PC-9 (cell line): ENCODE results near the gene NBPF4.

Source experiments
- CTCF ChIP-seq: fragments of 200-600 bp; sonication (generic); conservative IDR thresholded peaks from 2 replicates; pipeline ENCODE4 v1.6.1; 2017; ENCODE audit warnings: mixed run types, antibody characterized with exemption, mild to moderate bottlenecking, moderate library complexity
- EZH2 ChIP-seq: fragments of 200-600 bp; sonication (generic); IDR thresholded peaks from 2 replicates; pipeline ENCODE4 v1.8.0; 2017; ENCODE audit warnings: antibody characterized with exemption, low read depth

DNA sequence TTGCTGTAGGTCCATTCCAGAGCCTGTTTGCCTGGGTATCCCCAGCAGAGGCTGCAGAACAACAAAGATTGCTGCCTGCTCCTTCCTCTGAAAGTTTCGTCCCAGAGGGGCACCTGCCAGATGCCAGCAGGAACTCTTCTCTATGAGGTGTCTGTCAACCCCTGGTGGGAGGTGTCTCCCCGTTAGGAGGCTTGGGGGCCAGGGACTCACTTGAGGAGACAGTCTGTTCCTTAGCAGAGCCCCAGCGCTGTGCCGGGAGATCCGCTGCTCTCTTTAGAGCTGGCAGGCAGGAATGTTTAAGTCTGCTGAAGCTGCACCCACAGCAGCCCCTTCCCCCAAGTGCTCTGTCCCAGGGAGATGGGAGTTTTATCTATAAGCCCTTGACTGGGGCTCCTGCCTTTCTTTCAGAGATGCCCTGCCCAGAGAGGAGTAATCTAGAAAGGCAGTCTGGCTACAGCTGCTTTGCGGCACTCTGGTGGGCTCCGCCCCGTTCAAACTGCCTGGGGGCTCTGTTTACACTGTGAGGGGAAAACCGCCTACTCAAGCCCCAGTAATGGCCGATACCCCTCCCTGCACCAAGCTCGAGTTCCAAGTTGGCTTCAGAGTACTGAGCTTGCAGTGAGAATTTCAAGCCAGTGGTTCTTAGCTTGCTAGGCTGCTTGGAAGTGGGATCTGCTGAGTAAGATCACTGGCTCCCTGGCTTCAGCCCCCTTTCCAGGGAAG lies 35.0 kb downstream of the NBPF4 start:
- TF ChIP-seq CTCF: no peak
- no peak for TF ChIP-seq EZH2
